Measurements from ENCODE around the gene GNG10. TPM values are rescaled to one million over a fixed set of nuclear protein-coding genes. Genes with fewer than 3 reads are reported as not detected.

The GNG10 gene
- total RNA-seq, 2 experiments from 2014 or later: 18.0 to 19.3 TPM

- no peak overlapping the region for H3K4me3 Mint-ChIP-seq
- no peak overlapping the region for H3K27ac Mint-ChIP-seq
- H3K9me3 Mint-ChIP-seq: peaks cover 2% of the 10 kb centered on the region
- no peak for DNase-seq
- peaks cover 5% of the 10 kb centered on the region for H3K4me1 Mint-ChIP-seq
- CTCF ChIA-PET: interaction anchor here (0.6 to 1.1 kb wide), 3 partner anchors 10 to 21 kb away, joined by 3 to 4 read pairs (median 3); no protein-coding TSS in a partner anchor
- H3K36me3 Mint-ChIP-seq (ENCODE audit: low read depth): peaks cover 4% of the 10 kb centered on the region
- POLR2A ChIA-PET: no interaction called here
- no peaks in the 10 kb centered on the region for H3K27me3 Mint-ChIP-seq
Measured at GRCh38 chr9:111700776-111701175, 39.4 kb downstream of the GNG10 start.

DNA sequence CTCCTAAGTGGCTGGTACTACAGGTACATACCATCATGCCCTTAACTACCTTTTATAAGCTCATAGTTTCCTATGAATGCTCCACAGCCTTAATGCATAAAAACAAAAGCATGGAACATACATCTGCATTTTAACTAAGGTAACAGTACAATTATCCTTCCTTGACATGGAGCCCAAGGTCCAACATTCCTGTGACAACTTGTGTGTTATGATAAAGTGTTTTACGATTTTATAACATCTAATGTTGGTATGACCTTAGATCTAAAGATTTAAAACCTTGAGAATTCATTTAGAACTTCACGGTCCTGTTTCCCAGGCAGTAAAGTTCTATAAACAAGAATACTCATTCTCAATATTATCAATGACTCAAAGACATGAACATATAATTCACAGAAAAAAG lies 43.1 kb downstream of the GNG10 start:
- H3K27me3 Mint-ChIP-seq: no peaks in the 10 kb centered on the region
- ChIA-PET POLR2A (no interaction called here), CTCF (no interaction called here)
- DNase-seq: no peak
- peaks cover 5% of the 10 kb centered on the region for H3K4me1 Mint-ChIP-seq
- H3K36me3 Mint-ChIP-seq (ENCODE audit: low read depth): no peaks in the 10 kb centered on the region
- no peak overlapping the region for H3K4me3 Mint-ChIP-seq
- no peaks in the 10 kb centered on the region for H3K9me3 Mint-ChIP-seq
- H3K27ac Mint-ChIP-seq: no peak overlapping the region

GRCh38 chr9:111711548-111711947 lies 50.1 kb downstream of the GNG10 start:
- H3K4me1 Mint-ChIP-seq: no peaks in the 10 kb centered on the region
- ChIA-PET CTCF (no interaction called here), POLR2A (no interaction called here)
- no peaks in the 10 kb centered on the region for H3K36me3 Mint-ChIP-seq (ENCODE audit: low read depth)
- no peak overlapping the region for H3K4me3 Mint-ChIP-seq
- no peaks in the 10 kb centered on the region for H3K9me3 Mint-ChIP-seq
- H3K27ac Mint-ChIP-seq: no peak overlapping the region
- DNase-seq: no peak
- H3K27me3 Mint-ChIP-seq: no peaks in the 10 kb centered on the region

GRCh38 chr9:111712369-111712768 lies 51.0 kb downstream of the GNG10 start:
- Mint-ChIP-seq H3K27me3 (no peaks in the 10 kb centered on the region), H3K4me1 (no peaks in the 10 kb centered on the region), H3K9me3 (no peaks in the 10 kb centered on the region), H3K27ac (no peak overlapping the region), H3K4me3 (no peak overlapping the region), H3K36me3 (ENCODE audit: low read depth) (no peaks in the 10 kb centered on the region)
- ChIA-PET POLR2A (no interaction called here), CTCF (interaction anchor here (0.6 to 0.8 kb wide), 3 partner anchors 12 to 524 kb away, joined by 3 read pairs; no protein-coding TSS in a partner anchor)
- no peak for DNase-seq

DNA sequence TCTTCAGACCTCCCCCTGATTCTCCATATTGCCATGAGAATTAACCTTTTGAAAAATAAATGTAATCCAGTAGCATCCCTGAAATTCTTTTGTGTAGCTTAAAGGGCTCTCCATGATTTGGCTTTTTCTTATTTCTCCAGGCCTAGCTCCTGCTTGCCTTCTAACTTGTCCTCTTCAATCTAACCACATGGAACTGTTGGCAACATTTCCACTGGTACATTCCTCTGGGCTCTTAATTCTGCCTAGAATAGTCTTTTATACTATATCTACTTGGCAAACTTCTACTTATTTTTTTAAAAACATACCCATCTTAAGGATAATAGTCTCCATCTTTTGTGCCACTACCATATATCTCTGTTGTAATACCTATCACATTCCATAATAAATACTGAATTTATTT lies 54.1 kb downstream of the GNG10 start:
- Mint-ChIP-seq H3K9me3 (no peaks in the 10 kb centered on the region), H3K4me3 (no peak overlapping the region), H3K4me1 (no peaks in the 10 kb centered on the region), H3K27ac (no peak overlapping the region), H3K36me3 (ENCODE audit: low read depth) (no peaks in the 10 kb centered on the region), H3K27me3 (no peaks in the 10 kb centered on the region)
- ChIA-PET POLR2A (no interaction called here), CTCF (interaction anchor here (0.6 kb wide), 1 partner anchor 250 kb away, joined by 3 read pairs; no protein-coding TSS in a partner anchor)
- no peak for DNase-seq

DNA sequence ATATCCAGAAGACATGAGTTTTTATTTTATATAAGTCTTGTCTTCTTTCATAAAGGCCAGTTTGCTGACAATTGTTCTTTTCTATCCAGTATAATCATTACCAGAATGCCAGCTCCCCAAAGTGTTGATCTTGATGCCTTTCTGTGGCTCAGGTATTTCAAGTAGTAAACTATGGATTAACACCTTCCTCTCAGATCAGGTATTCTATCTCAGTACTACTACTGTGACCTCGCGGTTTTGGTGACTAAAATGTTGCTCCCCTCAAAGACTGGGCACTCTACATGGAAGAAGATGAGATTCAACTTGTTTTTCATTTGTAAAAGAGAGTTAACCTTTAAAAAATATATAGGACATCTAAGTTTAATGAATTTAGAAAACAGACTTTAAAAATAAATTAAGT lies 58.1 kb downstream of the GNG10 start:
- H3K27me3 Mint-ChIP-seq: no peaks in the 10 kb centered on the region
- no peak overlapping the region for H3K4me3 Mint-ChIP-seq
- POLR2A ChIA-PET: no interaction called here
- H3K36me3 Mint-ChIP-seq (ENCODE audit: low read depth): no peaks in the 10 kb centered on the region
- H3K4me1 Mint-ChIP-seq: no peaks in the 10 kb centered on the region
- CTCF ChIA-PET: interaction anchor here (0.5 to 1.9 kb wide), 2 partner anchors 11 to 610 kb away, joined by 3 to 4 read pairs; no protein-coding TSS in a partner anchor
- no peaks in the 10 kb centered on the region for H3K9me3 Mint-ChIP-seq
- DNase-seq: no peak
- H3K27ac Mint-ChIP-seq: no peak overlapping the region

Other genes with a start within 250 kb of the GNG10 start
- gene ECPAS, start 177.2 kb upstream of the GNG10 start, total RNA-seq: 10 to 100 TPM; 55.5 to 69.4 TPM
- gene ZNF483, start 136.4 kb upstream of the GNG10 start, total RNA-seq: 1 to 10 TPM; 2.4 to 2.7 TPM
- under 1 TPM in 1 of 2 experiments, not detected in 1; 0.25 TPM for gene PTGR1, start 62.0 kb upstream of the GNG10 start, total RNA-seq
- gene DNAJC25, start 30.3 kb upstream of the GNG10 start, total RNA-seq: 1 to 10 TPM; 3.2 to 4.7 TPM
- not detected for gene SHOC1, start 133.3 kb downstream of the GNG10 start, total RNA-seq
- 10 to 100 TPM; 21.8 to 23.2 TPM for gene UGCG, start 235.2 kb downstream of the GNG10 start, total RNA-seq

Measured in activated CD4-positive, alpha-beta T cell treated with anti-CD3 and anti-CD28 coated beads, Interleukin-2, amount 10 ng/mL, durations not matched to agents 7 days and 5 days (primary cell).